ENCODE data around the gene ZDHHC14.

Gene ZDHHC14

DNA sequence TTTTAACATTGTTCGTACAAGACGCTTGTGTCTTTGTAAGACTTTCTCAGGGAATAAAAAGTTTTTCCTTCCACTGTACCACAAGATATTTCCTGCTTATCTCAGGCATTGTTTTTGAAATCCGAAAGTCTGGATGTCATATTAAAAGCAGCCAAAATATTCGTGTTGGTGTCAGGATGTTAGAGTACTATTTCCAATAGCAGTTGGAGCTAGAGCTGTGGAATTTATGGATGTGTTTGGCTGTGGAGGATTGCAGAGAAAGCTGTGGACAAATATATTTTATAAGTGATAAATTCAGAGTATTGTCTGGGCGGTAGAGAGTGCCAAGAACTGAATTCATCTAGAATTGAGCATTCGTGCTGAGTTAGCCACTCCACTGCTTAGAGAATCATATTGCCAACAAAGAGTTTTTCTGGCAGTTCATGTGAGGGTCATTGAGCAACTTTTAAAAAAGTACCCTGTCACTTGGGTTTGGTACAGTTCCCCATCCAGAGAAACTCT lies 57.7 kb downstream of the ZDHHC14 start:
- no peak for DNase-seq (ENCODE audit: extremely low read depth in 1 of 2, low read depth in 1 of 2)

DNA sequence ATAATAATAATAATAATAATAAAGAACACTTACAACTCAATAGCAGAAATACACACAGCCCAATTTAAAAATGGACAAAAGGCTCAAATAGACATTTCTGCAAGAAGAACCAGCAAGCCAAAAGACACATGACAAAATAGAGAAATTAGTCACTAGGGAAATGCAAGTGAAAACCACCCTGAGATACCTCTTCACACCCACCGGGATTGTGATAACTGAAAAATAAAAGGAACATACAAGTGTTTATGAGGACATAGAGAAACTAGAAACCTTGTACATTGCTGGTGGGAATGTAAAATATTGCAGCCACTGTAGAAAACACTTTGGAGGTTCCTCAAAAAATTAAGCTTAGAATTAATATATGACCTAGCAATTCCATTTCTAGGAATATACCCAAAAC lies 59.2 kb downstream of the ZDHHC14 start:
- DNase-seq (ENCODE audit: extremely low read depth in 1 of 2, low read depth in 1 of 2), result no peak

DNA sequence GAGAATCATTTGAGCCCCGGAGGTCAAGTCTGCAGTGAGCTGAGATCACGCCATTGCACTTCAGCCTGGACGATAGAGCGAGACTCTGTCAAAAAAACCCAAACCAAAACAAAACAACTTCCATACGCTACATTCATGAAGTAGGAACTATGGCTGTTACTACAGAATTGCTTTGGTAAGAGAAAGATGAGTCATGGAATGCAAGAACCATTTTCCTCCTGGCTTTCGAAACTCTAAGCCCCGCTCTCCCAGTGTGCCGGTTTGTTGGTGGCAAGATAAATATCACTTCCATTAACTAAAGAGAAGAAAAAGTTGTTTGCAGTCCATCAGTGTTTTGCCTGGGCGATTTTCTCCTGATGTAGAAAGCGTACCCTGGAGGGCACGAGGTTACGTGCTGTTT lies 61.3 kb downstream of the ZDHHC14 start:
- DNase-seq (ENCODE audit: extremely low read depth in 1 of 2, low read depth in 1 of 2), result no peak

DNA sequence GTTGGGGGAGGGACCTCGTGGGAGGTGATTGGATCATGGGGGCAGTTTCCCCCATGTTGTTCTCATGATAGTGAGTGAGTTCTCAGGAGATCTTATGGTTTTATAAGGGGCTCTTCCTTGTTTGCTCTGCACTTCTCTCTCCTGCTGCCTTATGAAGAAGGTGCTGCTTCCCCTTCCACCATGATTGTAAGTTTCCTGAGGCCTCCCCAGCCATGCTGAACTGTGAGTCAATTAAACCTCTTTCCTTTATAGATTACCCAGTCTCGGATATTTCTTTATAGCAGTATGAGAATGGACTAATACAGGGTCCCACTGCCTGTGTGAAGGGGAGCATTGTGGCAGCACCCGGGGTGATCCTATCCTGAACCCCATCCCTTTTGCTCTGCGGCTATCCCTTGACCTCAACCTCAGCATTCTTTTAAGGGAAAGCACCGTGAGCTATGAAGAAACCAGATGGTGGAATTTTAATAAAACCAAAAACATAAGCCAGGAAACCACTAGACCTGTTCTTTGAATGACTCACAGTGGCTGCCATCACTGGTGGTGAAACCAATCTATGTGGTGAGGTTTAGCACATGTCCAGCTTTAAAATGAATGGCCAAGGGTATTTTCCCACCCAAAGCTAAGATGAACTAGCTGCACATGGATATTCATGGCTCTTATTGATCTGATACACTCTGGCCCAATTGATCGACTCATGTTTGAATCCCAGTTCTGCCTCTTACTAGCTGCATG lies 62.2 kb downstream of the ZDHHC14 start:
- DNase-seq (ENCODE audit: extremely low read depth in 1 of 2, low read depth in 1 of 2), result no peak

DNA sequence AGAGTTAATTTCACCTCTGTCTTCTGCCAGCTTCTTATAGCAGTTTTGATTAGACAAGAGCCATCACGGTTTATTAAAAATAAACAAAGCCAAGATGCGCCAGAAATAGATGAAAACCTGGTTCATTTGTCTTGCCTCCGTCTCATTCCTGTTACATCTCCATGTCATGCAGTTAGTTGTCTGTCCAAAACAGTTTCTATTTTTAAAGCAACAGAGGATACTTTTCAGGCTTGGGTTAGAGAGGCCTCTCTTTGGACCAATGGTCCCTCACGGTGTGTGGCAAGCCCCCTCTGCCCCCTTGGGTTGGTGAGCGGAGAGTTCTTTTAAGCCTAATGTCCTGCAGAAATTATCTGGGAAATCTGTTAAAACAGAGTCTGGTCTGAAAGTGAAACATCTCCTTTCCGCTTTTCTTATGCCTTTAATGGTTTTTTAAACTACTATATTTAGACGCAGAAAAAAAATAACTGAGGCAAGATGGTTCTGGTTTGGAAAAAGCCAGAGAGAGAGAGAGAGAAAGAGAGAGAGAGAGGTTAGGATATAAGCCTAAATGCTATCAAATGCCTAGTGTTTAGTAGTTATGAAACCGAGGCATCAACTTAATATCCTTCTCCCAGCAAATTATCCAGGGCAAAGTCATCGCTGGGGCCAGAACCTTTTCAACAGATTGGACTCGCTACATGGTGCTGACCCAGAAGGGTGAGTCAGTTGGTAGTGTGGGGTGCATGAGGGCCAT lies 64.5 kb downstream of the ZDHHC14 start:
- no peak for DNase-seq (ENCODE audit: extremely low read depth in 1 of 2, low read depth in 1 of 2)

DNA sequence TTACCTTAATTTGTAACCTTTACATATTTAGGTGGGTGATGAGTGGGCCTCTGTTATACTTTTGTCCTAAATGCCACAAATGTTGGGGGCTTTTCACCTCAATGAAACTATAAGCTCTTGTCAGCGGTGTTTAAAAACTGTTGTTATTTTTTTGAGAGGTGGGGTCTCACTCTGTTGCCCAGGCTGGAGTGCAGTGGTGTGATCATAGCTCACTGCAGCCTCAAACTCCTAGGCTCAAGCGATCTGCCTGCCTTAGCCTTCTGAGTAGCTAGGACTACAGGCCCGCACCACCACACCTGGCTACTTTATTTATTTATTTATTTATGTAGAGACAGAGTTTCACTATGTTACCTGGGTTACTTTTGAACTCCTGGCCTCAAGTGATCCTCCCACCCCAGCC lies 66.7 kb downstream of the ZDHHC14 start:
- no peak for DNase-seq (ENCODE audit: extremely low read depth in 1 of 2, low read depth in 1 of 2)

DNA sequence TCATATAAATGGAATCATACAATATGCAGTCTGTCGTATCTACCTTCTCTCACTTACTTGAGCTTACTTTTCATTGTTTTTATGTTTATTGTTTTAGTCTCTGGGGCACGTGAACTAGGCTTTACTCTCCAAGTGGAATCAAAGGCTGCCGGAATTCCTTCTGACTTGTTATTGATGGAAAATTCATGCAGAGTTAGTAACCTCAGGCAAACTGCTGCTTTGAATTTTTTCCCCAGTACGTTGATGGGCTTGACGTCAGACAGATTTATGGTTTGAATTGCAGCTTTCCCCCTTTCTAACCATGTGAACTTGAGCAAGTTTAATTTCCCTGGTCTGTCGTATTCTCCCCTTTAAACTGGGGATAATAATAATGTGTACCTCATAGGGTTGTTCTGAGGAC lies 68.6 kb downstream of the ZDHHC14 start:
- no peak for DNase-seq (ENCODE audit: extremely low read depth in 1 of 2, low read depth in 1 of 2)

DNA sequence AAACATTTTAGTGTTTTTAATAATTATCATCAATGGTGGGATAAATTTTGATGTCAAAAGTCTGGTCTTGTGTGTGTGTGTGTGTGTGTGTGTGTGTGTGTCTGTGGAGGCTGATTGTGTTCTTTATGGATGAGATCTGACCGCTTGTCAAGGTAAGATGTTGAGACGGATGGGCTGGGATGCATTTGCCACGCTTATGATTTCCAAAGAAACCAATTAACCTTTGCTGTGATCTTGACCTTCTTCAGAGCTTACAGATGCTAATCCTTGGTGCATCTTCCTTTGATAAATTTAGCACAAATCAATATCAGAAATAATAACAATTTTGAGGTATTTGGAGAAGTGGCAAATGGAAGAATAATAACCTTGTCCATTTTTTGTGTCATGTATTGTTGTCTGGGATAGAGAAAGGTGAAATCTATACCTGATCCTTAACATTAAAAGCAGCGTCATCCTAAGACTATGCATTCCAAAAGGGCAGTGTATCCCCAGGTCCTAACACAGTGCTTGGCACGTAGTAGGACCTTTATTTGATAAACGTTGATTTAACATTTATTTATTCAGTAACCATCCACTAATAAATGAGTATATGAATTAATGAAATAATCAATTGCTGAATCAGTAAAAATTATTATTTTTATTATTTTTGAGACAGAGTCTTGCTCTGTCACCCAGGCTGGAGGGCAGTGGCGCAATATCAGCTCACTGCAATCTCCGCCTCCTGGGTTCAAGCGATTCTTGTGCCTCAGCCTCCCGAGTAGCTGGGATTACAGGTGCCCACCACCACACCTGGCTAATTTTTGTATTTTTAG lies 70.1 kb downstream of the ZDHHC14 start:
- DNase-seq (ENCODE audit: extremely low read depth in 1 of 2, low read depth in 1 of 2), result no peak

DNA sequence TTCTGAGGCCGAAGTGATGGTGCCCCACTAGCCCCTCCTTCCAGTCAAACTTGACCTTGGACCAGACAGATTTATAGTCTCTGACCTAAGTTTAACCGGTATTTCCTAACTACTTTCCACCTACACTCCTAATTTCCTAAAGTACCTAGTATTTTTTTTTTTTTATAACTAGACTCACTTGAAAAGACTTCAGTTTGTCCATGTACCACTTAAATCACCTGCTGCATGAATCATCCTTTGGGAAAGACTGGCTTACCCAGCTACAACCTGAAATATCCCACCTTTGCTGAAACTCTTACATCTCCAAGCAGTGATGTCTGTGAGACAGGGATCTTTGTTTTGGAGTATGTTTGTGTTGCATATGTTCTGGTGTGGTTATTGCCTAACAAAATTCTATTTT lies 71.1 kb downstream of the ZDHHC14 start:
- DNase-seq (ENCODE audit: extremely low read depth in 1 of 2, low read depth in 1 of 2), result no peak

DNA sequence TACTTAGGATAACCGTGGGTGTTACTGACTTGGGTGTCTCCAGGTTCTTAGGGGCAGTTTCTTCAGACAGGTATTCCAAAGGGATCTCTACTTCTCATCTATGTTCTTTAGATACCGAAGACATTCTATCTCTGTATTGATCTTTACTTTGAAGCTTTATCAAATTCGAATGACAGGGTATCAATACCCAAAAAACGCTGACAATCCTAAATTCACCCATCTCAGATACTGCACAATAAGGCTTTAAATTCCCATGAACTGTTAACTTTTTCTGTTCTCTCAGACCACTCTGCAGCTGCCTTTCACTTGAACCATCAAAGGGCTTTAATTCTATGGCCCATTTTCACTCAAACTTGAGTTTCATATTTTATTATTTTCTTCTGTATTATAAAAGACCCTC lies 72.1 kb downstream of the ZDHHC14 start:
- DNase-seq (ENCODE audit: extremely low read depth in 1 of 2, low read depth in 1 of 2), result no peak

DNA sequence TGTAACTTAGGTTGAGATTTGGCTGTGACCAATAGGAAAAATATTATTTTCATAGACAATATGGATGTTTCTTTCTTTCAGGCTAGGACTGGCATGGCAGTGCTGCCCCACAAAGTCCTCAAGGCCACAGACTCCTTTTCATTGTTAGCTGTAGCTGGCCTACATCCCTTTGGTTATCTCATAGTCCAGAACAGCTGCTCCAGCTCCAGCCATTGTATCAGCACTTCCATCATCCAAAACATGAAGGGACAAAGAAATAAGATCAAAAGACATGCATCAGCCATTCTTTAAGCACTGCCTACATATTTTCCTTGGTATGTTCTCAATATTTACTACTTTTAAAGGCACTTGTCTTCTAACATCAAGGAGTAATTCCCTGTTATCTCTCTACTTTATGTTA lies 73.0 kb downstream of the ZDHHC14 start:
- DNase-seq (ENCODE audit: extremely low read depth in 1 of 2, low read depth in 1 of 2), result no peak

DNA sequence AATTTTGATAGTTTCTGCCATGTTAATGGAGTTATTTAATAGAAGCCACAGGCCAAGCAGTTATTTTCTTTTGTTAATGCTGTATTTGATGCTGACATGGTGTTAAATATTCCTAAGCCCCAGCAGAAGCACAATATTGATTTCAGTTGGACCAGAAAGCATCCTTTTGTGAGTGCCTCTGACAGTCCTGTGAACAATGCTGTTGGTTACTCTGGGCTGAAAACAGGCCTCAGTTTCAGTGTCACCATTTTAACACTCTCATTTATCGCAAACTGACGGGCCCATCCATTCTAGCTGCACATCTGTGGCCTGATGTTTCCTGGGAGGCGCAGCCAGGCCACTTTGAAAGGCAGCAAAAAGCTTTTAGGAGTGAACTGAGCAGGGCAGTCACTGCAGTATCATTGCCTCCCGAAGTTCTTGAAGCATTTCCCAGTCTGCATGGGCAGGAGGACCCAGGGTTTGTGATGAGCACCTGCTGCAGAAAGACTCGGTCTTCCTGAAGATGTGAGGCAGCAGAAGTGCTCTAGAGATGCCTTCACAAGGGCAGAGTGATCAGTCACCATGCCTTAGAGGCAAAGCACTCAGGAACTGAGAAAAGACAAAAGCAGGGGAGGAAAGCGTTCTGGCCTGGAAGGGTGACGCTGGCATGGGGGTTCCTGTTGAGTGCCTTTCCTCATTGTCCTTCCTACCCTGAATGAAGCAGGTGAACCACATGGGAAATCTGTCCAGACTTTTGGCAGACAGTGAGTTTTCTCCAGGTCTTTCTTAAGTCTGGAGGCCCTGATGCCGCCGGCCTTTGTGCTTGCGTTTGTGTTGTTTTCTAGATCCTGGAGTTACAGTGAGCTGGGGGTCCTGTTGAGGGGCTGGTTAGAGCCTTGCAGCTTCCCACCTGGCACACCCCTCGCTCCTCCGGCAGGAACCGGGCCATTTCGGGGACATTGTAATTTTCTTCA lies 74.0 kb downstream of the ZDHHC14 start:
- no peak for DNase-seq (ENCODE audit: extremely low read depth in 1 of 2, low read depth in 1 of 2)

DNA sequence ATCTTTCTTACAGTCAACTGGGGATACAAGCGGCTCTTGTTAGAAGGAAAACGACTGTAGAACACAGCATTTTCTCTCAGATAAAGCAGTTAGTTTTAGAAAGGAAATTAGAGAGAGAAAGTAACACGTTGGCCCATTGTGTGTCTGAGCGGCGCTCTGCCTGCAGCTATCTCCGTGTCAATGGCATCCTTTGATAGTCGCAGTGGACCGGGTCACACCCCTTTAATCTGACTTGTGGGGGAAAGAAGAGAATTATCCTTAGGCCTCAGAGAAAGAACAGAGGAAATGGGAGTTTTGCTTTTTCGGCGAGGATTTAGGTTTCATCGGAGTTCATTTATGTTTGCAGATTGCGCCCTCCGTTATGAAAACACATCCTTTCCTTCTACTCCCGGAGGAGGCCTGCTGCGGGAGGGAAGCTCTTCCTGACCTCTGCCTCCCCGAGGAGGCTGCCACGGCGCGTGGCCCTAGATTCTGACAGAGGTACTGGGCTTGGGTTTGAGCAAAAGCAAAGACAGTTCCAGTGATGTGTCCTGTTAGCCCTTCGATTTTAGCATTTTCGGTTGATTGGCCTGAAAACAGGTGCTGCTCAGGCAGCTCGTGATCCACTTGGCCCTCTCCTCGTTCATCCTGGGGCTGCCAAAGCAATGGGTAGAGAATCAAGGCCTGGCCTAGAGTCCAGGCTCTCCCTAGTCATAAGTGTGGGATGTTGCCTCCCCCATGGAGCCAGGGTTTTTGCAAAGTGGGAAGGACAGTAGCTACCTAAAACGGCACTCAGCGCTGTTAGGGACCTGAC lies 74.9 kb downstream of the ZDHHC14 start:
- DNase-seq (ENCODE audit: extremely low read depth in 1 of 2, low read depth in 1 of 2), result no peak

DNA sequence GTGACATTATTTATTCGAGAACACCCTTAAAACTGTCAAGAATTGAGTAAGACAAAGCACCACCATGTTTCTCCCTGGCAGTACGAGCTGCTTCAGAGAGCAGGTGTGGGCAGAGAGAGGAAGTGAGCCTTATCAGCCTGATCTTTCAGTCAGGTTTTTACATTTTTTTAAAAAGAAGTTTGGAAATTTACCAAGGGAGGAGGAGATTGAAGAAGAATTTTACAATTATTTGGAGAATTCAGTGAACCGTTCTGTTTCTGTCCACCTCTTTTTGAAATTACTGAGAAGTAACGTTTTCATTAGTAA lies 75.5 kb downstream of the ZDHHC14 start:
- no peak for DNase-seq (ENCODE audit: extremely low read depth in 1 of 2, low read depth in 1 of 2)

DNA sequence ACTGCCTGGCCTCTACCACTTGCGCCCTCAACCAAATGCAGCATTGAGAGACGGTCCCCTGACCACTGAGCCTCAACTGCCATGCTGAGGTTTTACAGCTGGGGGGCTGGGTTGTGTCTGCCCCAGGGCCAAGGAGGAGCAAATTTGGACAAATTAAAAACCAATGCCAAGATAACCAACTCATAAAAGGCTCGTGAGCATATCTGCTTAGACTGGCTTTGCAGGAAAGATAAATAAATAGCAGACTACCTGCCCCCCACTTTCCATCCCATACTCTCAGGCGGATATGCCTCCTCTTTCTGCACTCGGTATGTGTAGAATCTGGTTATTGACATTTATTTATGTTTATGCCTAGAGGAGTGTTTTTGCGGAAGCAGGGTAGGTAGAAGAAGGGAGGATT lies 76.8 kb downstream of the ZDHHC14 start:
- no peak for DNase-seq (ENCODE audit: extremely low read depth in 1 of 2, low read depth in 1 of 2)

DNA sequence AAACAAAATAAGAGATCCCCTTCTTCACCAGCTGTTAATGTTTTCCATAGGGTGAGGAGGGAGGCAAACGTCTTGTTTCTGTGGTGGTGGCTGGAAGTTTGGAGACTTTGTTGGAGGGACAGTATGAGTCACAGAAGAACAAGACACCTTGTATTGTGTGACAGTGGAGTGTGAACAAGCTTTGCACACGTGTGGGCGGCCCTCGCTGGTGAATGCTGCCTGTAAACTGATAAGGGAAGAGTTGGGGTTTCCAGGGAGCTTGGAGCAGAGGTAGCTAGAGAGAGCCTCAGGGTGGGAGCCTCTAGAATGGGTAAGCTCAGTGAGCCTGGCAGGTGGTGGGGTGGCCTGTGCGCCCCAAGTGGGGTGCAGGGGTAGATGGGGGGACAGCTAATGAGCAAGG lies 78.3 kb downstream of the ZDHHC14 start:
- DNase-seq (ENCODE audit: extremely low read depth in 1 of 2, low read depth in 1 of 2), result no peak

DNA sequence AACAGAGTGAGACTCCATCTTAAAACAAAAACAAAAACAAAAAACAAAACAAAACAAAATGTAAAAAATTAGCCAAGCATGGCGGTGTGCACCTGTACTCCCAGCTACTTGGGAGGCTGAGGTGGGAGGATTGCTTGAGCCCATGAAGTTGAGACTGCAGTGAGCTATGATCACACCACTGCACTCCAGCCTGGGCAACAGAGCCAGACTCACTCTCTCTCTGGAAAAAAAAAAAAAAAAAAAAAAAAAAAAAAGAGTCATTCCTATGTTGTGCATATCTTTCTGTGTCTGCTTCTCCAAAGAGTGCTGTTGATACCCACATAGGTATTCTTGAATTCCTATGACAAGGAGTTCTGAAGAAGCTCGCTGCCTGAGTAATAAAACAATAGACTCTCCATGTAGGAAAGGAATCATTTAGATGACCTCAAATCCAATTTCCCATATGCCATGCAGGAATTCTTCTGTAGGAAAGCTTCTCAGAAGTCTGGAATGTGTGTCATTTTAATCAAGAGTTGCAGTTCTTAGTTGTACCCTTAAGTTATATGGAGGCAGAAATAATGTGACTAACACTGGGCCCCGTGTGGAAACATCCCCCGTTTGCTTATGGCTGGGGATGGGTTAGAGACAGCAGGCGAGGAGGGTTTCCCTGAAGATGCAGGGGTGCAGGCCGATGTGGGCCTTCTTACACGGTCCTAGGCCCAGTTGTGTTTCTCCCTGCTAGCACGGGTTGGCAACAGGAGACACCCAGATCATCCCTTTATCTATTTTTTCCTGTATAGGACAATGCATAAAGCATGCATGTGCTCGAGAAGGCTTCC lies 79.4 kb downstream of the ZDHHC14 start:
- DNase-seq (ENCODE audit: extremely low read depth in 1 of 2, low read depth in 1 of 2), result no peak

DNA sequence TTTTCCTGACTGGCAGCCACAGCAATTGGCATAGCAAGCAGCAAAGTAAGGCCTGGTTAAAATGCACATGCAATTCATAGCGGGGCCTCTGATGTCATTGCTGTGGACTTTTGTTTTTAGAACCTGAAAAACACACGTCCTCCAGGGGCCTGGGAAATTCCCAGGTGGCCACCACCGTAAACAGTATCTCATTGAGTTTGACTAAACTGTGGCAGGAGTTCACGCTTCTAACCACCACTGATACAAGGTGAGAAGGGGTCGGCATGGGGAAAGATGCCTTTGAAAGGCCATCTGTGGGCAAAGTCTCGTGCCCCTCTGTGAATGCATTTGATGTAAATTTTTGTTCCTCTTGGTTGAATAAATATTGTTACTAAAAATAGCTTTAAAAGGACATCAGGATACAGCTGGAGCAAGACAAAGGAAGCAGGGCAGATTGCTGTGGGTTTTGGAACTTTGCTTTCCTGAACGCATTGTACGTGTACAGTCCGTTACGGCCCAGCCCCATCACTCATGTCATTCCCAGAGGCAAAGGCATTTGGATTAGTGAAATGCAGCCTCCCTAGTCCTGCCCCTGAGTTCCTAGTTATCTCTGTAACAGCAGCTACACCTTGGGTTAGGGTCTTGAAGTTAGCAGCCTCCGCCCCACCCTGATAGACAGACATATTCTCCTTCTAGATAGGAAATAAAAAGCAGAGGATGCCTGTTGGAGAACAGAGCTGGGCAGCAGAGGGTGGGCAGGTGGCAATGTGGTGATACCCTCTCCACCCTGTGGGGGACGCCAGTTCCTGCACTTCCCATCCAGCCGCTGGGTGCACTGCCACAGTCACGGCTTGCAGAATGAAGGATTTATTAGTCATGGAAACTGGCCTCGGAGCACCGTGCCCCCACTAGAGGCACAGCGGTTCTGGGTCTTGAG lies 80.3 kb downstream of the ZDHHC14 start:
- no peak for DNase-seq (ENCODE audit: extremely low read depth in 1 of 2, low read depth in 1 of 2)
